HG03196 (cell line): ENCODE measurements around the gene TMSB15B.
A peak's percentile ranks its signal among the peaks of the same experiment; 100 is the strongest.
"Not testable (repeated sequence)": the region's sequence is repeated elsewhere in the genome, so short reads cannot be mapped to it uniquely, and the experiment has no call there.

Experiments used
- ATAC-seq: cut with Tn5 transposase; IDR thresholded peaks from one replicate; pipeline ENCODE4 v1.9.1; 2021; ENCODE audit not compliant: unreplicated experiment

The TMSB15B gene

GRCh38 chrX:103962411-103963278 lies at the start of gene TMSB15B:
Gene TMSB15B, plus strand, starts transcription at chrX:103962627.
- peak; percentile 100 for ATAC-seq

GRCh38 chrX:103913356-103914020 lies 48.9 kb upstream of the TMSB15B start:
- ATAC-seq, result no peak

- peak; percentile 39 for ATAC-seq
Observed at GRCh38 chrX:103918050-103918449, 44.4 kb upstream of the TMSB15B start.

- ATAC-seq, result peak; percentile 69
Observed at GRCh38 chrX:103918571-103919269, 43.7 kb upstream of the TMSB15B start.

- peak; percentile 38 for ATAC-seq
Observed at GRCh38 chrX:103919270-103919637, 43.2 kb upstream of the TMSB15B start.

- peak; percentile 50 for ATAC-seq
Observed at GRCh38 chrX:103920515-103920914, 41.9 kb upstream of the TMSB15B start.

- no peak for ATAC-seq
Observed at GRCh38 chrX:103927030-103927429, 35.4 kb upstream of the TMSB15B start.

- no peak for ATAC-seq
Observed at GRCh38 chrX:103927633-103928032, 34.8 kb upstream of the TMSB15B start.

- ATAC-seq, result no peak
Observed at GRCh38 chrX:103932133-103932532, 30.3 kb upstream of the TMSB15B start.

- ATAC-seq, result not testable (repeated sequence)
Observed at GRCh38 chrX:103940257-103940656, 22.2 kb upstream of the TMSB15B start.

GRCh38 chrX:103941201-103941975 lies 21.0 kb upstream of the TMSB15B start:
- no peak for ATAC-seq

GRCh38 chrX:103949506-103949905 lies 12.9 kb upstream of the TMSB15B start:
- no peak for ATAC-seq

- no peak for ATAC-seq
Observed at GRCh38 chrX:103953353-103953752, 9.1 kb upstream of the TMSB15B start.

GRCh38 chrX:103954259-103954658 lies 8.2 kb upstream of the TMSB15B start:
- no peak for ATAC-seq

GRCh38 chrX:103960599-103960998 lies 1.8 kb upstream of the TMSB15B start:
- not testable (repeated sequence) for ATAC-seq

- ATAC-seq, result not testable (repeated sequence)
Observed at GRCh38 chrX:103983508-103983907, 21.1 kb downstream of the TMSB15B start.

GRCh38 chrX:103999234-103999633 lies 36.8 kb downstream of the TMSB15B start:
- peak; percentile 76 for ATAC-seq

GRCh38 chrX:104008831-104009230 lies 46.4 kb downstream of the TMSB15B start:
- no peak for ATAC-seq

GRCh38 chrX:104013158-104013557 lies 50.7 kb downstream of the TMSB15B start:
- no peak for ATAC-seq

- no peak for ATAC-seq
Observed at GRCh38 chrX:104013606-104014005, 51.2 kb downstream of the TMSB15B start, which contains the start of gene H2BW1. Gene H2BW1, minus strand, starts transcription at chrX:104013708. Its CDS starts 132 bp downstream, at chrX:104013576.

GRCh38 chrX:104015576-104015975 lies 53.1 kb downstream of the TMSB15B start:
- not testable (repeated sequence) for ATAC-seq
